GM12864 (cell line): ENCODE results near the gene ZNF276.

ENCODE experiments used
- DNase-seq: peaks from one replicate; pipeline ENCODE4 v3.0.0-alpha.2; 2011; ENCODE audit warnings: low read depth
- H3K4me3 ChIP-seq: 2 replicates; pipeline ENCODE4 v1.5.1; 2011; ENCODE audit warnings: mild to moderate bottlenecking, low read depth, low read length, control low read depth
- CTCF ChIP-seq: IDR thresholded peaks from 2 replicates; pipeline ENCODE4 v1.5.1; 2011; ENCODE audit warnings: low read depth, mild to moderate bottlenecking, moderate library complexity, low read length, control low read depth, inconsistent platforms; ENCODE audit errors: missing control alignments

The ZNF276 gene

GRCh38 chr16:89720551-89720812, 855 bp upstream of the ZNF276 start:
- peak overlapping the region; percentile 55 for H3K4me3 ChIP-seq
- TF ChIP-seq CTCF = no peak
- no peak for DNase-seq

GRCh38 chr16:89721546-89722391, 432 bp downstream of the ZNF276 start:
- peak overlapping the region; percentile 55 for H3K4me3 ChIP-seq
- no peak for TF ChIP-seq CTCF
- no peak for DNase-seq

- peak; percentile 77 for DNase-seq
- no peak for TF ChIP-seq CTCF
- H3K4me3 ChIP-seq = peak overlapping the region; percentile 55
Measured at GRCh38 chr16:89722392-89723278, 1.3 kb downstream of the ZNF276 start.

GRCh38 chr16:89723279-89724250, 2.2 kb downstream of the ZNF276 start:
- H3K4me3 ChIP-seq = peak overlapping the region; percentile 55
- DNase-seq = no peak
- TF ChIP-seq CTCF = no peak

GRCh38 chr16:89727406-89728120, 6.2 kb downstream of the ZNF276 start:
- TF ChIP-seq CTCF = no peak
- DNase-seq = no peak
- no peak overlapping the region for H3K4me3 ChIP-seq

GRCh38 chr16:89729293-89729692, 8.0 kb downstream of the ZNF276 start:
- no peak overlapping the region for H3K4me3 ChIP-seq
- no peak for TF ChIP-seq CTCF
- DNase-seq = no peak
